ENCODE results near the gene PCBP3.
"Not testable (repeated sequence)": the region's sequence is repeated elsewhere in the genome, so short reads cannot be mapped to it uniquely, and the experiment has no call there.

Gene PCBP3

DNA sequence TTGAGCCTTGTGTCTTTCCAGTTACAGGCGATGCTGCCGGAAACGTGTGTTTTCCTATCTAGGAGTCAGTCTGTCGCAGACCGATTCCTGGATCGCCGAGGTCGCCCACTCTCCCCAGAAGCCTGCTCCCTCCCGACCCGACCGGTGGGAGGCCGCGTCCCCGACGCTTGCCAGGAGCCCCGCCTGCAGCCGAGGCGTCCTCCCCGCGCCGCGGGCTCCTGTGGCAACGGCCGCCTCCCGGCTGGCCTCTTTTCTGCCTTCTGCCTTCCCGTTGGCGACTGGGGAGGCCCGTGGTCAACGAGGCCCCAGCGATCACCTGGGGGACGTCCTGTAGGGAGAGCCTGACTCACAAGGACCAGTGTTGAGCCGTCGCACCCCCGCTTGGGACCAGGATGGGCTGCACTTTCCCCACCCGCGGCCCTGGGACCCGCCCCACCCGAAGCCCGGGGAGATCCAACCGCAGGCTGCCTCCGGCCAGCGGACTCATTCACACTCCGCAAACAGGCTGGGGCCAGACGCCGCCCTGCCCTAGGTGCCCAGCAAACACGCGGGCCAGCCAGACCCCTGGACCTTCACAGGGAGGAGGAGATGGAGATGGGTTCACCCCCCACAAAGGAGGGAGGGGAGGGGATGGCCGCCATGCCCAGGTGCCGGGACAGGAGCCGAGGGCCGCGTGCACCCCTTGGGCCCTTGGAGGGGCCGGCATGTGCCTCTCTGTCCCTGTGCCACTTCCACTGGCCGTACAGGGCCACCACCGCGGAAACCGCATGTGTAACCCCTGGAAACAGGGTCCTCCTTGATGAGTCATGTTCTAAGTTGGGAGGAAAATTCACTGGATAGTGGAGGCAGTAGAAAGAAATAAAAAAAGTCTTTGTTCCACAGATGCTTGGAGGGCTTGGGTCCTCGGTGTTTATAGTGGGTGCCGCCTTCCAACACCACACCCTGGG lies 330.8 kb downstream of the PCBP3 start:
- peak; percentile 38 for DNase-seq

DNA sequence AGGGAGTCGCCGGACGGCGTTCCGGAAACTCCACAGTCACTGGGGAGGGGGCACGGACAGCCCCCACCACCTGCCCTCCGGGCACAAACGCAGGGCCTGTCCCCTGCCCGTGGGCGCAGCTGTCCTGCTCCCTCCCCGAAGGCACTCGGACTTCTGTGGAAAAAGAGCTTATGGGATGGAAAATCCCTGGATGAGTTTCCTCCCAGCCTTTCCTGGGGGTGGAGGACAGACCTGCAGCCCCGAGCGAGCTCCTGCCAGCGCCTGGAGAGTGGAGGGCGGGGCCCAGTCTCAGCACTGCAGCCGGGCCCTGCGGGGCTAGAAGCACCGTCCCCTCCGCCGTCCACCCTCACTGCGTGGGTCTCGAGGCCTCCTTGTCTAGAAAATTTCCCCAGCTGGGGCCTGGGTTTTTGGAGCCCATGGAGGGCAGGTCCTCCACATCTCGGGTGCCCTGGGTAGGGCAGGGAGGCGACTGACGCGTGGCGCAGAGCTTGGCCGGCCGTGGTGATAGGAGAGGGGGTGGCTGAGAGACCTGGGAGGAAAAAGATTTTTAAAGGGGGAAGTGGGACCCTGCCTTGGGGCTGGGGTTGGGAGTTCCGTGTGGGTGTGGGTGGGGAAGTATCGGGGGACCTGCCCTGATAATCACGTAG lies 331.6 kb downstream of the PCBP3 start:
- no peak for DNase-seq

- DNase-seq = not testable (repeated sequence)
Observed at GRCh38 chr21:45975667-45976409, 332.3 kb downstream of the PCBP3 start.

DNA sequence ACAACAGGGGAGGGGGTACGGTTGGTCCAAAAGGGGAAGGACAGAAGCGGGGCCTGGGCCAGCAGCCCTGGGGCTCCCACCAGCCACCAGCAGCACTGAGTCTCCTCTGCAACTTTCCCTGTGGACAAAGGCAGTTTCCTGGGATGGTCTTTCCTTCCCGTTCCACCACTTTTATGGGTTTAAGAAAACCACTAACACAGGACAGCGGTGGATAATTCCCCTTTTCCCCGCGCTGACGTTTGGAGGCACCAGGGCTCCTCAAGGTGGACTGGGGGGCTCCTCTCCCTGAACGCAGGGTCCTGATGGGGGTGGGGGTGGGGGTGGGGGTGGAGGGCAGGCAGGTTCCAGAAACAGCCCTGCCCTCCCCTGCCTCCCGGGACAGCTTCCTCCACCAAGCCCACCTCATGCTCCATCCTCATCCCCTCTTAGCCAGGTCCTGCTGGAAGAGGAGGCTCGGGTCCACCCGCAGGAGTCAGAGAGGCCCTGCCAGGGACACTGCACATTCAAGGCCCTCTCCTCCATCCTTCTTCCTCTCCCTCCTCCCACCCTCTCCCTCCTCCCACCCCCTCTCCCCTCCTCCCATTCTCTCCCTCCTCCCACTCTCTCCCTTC lies 333.3 kb downstream of the PCBP3 start:
- DNase-seq = no peak

DNA sequence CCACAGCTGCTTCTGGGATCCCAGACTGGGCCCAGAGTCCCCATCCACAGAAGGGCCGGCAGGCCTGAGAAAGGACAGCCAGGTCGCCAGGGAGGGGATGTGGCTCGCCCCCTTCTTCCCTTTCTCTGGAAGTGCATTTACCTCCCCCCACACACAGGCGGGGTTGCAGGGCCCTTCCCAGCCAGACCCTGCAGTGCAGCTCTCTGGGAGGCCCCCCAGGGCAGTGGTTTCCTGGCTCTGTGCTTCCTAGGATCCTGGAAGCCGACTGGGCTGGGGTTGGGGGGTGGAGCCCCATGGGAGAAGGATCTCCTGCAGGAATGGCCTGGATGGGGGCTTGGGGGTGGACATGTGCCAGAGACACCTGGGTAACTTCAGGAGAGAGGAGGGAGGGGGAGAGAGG lies 333.9 kb downstream of the PCBP3 start:
- DNase-seq = no peak

DNA sequence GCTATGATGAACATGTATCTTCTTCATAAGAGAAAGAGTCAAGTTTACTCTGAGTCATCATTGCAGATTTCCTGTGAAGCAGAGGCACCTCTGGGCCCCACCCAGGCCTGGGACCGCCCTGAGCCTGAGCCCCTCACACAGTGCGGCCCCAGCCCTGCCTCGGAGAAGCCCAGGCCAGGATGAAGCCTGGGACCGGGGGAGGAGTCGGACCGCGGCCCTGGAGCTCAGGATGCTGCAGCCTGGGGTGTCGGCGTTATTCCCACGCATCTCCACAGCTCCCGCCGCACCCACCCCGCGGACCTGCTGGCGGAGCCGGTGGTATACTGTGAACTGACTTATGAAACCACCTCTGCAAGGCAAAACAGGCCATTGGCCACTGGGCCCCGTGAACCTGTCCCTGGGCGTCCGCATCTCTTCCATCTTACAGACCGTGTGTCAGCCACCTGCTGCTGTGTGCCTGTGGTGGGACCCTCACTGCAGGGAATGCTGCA lies 335.7 kb downstream of the PCBP3 start:
- DNase-seq = no peak

GRCh38 chr21:45979651-45980050 lies 336.1 kb downstream of the PCBP3 start:
- DNase-seq = no peak

- DNase-seq = no peak
Observed at GRCh38 chr21:45980271-45980670, 336.7 kb downstream of the PCBP3 start.

DNA sequence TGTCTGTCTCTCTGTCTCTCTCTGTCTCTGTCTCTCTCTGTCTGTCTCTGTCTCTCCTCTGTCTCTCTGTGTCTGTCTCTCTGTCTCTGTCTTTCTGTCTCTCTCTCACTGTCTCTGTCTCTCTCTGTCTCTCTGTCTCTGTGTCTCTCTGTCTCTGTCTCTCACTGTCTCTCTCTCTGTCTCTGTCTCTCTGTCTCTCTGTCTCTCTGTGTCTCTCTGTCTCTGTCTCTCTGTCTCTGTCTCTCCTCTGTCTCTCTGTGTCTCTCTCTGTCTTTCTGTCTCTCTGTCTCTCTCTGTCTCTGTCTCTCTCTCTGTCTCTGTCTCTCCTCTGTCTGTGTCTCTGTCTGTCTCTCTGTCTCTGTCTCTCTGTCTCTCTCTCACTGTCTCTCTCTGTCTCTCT lies 337.2 kb downstream of the PCBP3 start:
- DNase-seq = no peak

- DNase-seq = peak; percentile 46
Observed at GRCh38 chr21:45981151-45982091, 337.9 kb downstream of the PCBP3 start, which contains the start of gene COL6A1. Gene COL6A1, plus strand, starts transcription at chr21:45981770. Its CDS starts 81 bp downstream, at chr21:45981851.

- no peak for DNase-seq
Observed at GRCh38 chr21:45982092-45982757, 338.7 kb downstream of the PCBP3 start.

GRCh38 chr21:45982758-45983648 lies 339.5 kb downstream of the PCBP3 start:
- no peak for DNase-seq

DNA sequence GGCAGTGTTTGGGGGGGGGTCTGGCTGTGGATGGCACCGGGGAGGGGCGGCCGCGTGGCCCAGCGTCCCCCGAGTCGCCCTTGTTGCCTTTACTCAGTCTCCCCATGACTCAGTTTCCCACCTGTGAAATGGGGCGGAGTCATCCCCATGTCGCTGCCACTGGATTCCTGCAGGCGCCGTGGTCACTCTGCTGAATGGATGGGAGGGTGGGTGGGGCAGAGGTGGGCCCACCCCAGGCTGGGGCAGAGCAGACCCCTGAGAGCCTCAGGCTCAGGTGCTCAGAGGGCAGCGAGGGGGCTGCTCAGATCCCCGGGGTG lies 340.1 kb downstream of the PCBP3 start:
- DNase-seq = no peak

GRCh38 chr21:45983981-45984551 lies 340.5 kb downstream of the PCBP3 start:
- no peak for DNase-seq

- DNase-seq = no peak
Observed at GRCh38 chr21:45984584-45985095, 341.1 kb downstream of the PCBP3 start.

DNA sequence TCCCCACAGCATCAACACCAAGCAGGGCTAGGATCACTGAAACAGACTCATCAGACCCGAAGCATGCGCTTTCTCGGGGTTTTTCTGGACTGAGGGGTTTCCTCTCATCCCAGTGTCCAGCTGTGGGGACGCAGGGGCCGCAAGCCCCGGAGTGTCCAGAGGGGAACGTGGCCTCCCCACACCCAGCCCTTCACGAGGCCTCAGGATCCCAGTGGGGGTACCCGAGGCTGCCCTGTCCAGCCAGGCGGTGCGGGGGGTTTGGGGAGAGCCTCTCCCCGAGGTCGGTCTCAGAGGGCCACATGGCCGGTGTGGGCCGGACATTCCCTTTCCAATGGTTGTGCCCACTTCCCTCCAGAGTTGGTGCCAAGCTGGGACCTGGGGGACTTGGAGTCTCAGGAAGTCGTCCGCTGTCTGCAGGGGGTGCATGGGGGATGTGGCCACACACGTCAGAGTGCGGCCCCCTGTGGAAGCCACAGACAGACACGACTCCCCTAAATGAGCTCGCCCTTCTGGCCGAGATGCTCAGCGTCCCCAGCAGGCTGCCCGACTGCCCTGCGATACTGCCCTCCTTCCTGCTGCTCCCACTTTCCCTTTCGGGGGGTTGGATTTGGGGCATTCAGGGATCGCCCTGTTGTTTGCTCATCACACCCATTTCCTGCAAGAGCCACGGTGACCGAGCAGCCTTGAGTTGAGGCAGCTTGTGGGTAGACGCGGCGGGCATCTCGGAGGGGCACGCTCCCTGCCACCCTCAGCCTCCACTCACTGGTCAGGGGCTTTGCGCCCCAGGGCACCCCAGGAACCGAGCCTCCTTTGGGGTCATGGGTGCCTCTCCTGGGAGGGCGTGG lies 342.2 kb downstream of the PCBP3 start:
- DNase-seq = no peak

DNA sequence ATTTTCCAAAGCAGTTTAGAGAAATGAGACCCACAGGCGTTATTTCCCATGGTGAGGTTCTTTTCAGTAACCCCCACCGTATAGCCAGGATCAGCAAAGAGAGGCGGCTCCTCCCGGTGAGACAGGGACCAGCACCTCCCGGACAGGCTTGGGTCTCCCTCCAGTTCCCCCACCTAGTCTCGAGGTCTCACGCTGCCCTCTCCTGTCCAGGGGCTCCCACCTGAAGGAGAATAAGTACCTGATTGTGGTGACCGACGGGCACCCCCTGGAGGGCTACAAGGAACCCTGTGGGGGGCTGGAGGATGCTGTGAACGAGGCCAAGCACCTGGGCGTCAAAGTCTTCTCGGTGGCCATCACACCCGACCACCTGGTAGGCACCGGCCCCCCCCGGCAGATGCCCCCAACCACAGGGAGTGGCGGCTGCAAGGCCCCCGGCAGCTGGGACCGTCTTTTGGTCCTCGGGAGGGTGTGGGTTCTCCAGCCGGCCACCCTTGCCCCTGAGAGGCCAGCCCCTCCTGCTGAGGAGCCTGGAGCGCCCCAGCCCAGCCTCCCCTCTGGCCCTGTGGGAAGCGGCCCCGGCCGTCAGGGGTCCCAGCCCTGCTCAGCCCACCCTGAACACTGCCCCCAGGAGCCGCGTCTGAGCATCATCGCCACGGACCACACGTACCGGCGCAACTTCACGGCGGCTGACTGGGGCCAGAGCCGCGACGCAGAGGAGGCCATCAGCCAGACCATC lies 343.0 kb downstream of the PCBP3 start:
- DNase-seq = no peak

Measured in stimulated activated CD4-positive, alpha-beta T cell treated with anti-CD3 and anti-CD28 coated beads, Interleukin-12 subunit alpha, Interleukin-12 subunit beta, amount 100 ng/mL, for 4 hours (primary cell).